Hippocampal formation (tissue), 2 donors: Measurements from ENCODE around the gene PIKFYVE.
"Not testable (repeated sequence)": the region's sequence is repeated elsewhere in the genome, so short reads cannot be mapped to it uniquely, and the experiment has no call there.

Experiments
- DNase-seq, 2 donors: peaks; one replicate each; lab custom pipeline; 2025; lab: John Stamatoyannopoulos, UW

The PIKFYVE gene, protein sequence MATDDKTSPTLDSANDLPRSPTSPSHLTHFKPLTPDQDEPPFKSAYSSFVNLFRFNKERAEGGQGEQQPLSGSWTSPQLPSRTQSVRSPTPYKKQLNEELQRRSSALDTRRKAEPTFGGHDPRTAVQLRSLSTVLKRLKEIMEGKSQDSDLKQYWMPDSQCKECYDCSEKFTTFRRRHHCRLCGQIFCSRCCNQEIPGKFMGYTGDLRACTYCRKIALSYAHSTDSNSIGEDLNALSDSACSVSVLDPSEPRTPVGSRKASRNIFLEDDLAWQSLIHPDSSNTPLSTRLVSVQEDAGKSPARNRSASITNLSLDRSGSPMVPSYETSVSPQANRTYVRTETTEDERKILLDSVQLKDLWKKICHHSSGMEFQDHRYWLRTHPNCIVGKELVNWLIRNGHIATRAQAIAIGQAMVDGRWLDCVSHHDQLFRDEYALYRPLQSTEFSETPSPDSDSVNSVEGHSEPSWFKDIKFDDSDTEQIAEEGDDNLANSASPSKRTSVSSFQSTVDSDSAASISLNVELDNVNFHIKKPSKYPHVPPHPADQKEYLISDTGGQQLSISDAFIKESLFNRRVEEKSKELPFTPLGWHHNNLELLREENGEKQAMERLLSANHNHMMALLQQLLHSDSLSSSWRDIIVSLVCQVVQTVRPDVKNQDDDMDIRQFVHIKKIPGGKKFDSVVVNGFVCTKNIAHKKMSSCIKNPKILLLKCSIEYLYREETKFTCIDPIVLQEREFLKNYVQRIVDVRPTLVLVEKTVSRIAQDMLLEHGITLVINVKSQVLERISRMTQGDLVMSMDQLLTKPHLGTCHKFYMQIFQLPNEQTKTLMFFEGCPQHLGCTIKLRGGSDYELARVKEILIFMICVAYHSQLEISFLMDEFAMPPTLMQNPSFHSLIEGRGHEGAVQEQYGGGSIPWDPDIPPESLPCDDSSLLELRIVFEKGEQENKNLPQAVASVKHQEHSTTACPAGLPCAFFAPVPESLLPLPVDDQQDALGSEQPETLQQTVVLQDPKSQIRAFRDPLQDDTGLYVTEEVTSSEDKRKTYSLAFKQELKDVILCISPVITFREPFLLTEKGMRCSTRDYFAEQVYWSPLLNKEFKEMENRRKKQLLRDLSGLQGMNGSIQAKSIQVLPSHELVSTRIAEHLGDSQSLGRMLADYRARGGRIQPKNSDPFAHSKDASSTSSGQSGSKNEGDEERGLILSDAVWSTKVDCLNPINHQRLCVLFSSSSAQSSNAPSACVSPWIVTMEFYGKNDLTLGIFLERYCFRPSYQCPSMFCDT (N-terminal part only)

DNA sequence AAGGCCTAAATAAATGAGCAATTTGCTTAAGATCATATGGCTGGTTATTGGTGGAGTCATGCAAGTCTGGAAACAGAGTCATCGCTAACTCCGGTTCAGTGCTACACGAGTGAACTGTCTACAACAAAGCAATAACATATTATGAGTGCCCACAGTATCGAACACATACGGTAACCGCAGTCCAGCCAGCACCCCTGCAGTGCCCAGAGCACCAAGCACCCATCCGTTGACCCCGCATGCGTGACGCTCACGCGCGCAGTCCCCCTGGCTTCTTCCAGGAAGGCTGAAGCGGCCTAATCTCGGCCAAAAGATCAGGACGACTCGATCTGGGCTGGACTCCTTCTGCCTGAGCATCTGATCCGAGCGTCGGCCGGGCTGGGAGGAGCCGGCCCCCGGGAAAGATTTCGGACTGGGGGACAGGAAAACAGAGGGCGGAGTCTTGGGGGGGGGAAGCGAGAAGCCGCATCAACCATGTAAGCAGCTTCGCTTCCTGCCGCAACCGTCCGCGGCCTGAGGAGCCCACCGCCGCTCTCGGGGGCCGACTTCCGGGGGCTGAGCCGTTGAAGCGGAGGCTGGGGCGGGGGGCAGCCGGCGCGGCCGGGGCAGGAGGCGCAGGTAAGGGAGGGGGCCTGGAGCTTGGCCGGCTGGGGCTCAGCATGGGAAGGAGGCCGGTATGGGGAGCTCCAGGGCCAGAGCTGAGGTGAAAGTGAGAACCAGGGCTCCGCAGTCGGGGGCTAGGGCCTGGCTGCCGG is at the start of gene PIKFYVE:
Gene PIKFYVE (plus strand): TSS at position 455 of the 752 bp plus-strand sequence. CDS start 5,265 bp downstream, outside the sequence.
- DNase-seq, result peak; percentile 97

DNA sequence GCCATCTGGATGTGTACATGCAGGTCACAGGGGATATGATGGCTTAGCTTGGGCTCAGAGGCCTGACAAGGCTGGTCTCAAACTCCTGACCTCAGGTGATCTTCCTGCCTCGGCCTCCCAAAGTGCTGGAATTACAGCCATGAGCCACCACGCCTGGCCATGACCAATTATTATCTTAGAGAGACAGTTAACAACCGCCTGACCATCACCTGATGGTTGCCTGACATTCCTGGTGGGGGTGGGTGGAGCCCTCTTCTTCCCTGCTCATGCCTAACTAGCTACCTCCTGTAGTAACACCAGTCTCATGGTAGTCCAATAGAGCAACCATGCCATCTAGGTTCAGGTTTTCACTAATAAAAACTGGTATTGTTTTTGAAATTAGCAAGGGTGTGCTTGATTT is 44.2 kb upstream of the PIKFYVE start:
- not testable (repeated sequence) for DNase-seq

DNA sequence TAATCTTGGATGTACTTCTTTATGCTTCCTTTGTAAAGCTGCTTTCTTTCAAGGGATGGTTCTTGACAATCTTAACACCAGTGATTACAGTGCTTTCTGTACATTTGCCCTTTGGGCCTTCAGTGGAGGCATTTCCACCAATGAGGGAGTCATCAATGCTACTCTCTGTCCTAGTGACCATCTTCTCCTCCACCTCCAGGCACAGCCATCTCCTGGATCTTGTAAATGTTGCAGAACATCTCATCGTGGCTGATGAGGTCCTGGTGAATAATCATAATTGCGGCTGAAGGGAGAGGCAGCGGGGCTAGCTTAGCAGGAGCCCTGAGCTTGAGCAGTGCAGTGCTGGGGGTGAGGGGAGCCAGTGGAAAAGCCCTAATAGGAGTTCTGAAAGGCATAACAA is 43.7 kb upstream of the PIKFYVE start:
- no peak for DNase-seq

DNA sequence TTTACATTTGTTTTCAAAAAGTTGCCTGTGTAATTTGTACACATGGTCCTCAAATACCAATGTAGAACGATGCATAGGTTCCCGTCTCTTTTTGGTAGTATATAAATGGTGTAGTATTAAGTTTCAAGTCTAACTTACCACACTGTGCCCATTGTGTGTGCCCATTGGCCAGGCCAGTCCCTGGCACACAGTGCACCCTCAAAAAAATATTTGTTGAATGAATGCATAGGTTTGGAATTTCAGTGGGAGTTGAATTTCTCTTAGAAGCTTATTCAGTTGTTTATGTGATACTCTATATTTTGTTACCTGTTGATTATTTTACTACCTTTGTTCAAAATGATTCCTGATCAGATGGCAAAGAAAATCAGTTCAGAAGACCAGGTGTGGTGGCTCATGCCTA is 41.3 kb upstream of the PIKFYVE start:
- no peak for DNase-seq

DNA sequence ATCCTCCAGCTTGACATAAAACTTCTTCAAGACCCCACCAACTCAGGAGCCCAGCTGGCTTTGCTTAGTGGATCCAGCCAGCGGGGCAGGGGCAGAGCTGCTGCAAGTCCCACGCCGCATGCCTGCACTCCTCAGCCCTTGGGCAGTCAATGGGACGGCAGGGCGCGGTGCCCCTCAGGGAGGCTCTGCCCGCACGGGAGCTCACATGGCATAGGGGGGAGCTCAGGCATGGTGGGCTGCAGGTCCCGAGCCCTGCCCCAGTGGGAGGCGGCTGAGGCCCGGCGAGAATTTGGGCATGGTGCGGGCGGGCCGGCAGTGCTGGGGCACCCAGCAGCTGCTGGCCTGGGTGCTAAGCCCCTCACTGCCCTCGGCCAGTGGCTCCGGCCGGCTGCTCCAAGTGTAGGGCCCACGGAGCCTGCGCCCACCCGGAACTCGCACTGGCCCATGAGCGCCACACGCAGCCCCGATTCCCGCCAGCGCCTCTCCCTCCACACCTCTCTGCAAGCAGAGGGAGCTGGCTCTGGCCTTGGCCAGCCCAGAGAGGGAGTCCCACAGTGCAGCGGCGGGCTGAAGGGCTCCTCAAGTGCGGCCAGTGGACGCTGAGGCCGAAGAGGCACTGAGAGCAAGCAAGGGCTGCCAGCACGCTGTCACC is 38.3 kb upstream of the PIKFYVE start:
- no peak for DNase-seq

DNA sequence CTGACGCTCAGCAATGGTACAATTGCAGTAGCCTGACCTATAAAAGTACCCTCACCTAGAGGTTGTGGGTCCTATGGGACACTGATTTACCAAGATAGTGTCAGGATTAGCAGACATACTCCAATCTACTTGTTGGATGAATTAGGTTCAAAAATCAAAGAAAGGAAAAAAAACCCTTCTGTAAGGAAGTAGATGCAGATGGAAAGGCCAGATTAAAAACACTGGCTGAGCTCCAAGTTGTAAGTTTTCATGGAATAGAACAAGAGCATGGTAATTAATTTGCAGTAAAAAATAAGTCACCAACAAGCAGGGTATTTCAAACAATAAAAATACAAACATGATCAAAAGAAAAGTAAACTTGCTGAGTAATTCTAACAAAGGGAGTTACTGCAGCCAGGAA is 37.6 kb upstream of the PIKFYVE start:
- no peak for DNase-seq

DNA sequence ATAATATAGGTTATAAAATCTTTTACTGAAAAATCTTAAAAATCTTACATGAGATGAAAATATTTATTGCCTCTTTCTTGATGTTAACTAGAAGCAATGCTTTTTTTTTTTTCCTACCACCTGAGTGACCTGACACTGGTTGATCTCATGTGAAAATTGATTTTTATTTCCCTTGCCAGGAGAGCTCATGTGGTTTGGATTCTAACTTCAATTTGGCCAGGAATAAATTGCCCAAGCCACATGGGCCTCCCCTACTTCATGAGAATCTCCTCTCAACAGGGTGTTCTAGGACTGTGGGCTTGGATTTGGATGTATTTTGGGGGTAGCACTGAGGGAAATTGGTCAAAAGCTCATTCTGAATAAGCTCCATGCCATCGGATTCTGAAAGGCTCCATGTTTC is 31.3 kb upstream of the PIKFYVE start:
- no peak for DNase-seq

DNA sequence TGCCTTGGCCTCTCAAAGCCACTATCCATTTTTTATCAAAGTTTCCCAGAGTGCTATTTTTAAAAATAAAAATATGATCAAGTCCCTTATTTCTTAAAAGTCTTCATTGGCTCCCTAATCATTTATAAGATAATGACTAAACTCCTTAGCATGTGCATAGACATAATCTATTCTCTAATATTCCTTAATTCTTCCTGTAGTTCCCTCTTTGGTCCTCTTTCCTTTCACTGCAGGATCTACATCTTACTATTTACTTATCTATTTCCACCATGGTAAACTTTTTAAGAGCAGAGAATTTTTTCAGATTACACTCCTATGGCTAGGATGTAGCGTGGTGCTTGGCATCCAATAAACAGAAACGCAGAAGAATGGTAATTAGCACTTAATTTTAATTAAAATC is 30.2 kb upstream of the PIKFYVE start:
- DNase-seq, result no peak

DNA sequence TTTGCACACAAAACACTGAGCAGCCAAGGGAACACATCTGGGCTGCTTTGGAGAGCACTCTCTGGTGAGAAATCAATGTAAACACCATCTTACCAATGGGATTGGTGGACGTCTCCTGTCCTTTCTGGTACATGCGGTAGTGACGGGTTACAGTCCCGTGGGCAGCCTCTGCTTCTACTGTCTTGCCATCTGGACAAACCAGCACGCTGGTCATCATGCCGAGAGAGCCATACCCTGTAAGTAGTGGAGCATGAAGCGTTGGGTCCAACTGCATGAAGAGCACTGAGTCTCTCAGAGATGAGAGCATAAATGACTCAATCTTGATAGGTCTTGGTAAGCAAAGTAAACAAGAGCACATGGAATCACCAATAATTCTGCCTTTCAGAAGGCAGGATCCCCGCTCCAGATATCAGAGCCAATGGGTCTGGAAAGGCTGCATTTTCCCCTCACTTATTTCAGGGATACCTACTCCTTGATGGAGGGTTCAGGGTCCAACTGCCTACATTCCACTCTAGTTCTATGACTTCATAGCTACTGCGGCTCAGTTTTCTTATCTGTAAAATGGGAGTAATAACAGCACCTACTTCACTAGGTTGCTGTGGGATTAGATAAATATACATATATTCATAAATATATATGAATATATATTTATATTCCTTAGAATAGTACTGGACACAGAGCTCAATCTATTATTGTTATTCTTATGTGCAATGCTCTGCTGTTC is 26.1 kb upstream of the PIKFYVE start:
- no peak for DNase-seq

DNA sequence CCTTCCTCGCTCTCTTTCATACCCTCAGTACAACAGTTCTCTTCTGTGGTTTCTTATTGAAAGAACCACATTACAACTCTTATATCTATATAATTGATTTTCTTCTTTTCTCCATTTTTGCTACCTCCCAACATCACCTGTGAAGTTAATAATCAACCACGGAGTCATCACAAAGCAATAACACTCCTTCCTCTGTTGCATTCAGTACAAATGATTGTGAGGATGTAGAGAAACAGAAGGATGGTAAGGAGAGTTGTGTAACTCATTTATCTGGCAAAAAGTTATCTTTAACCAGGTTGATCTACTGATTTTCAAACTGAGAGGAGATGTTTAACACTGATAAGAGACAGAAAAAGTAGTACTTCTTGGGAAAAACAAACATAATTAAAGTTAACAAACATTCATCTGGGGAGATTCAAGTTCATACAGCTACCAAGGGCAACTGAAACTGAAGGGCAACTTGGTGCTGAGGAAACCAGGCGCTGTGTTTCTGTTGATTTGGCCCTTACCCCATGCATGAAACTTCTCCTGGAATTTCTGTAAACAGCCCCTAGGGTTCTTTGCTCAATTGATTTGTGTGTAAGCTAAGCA is 25.3 kb upstream of the PIKFYVE start:
- no peak for DNase-seq

DNA sequence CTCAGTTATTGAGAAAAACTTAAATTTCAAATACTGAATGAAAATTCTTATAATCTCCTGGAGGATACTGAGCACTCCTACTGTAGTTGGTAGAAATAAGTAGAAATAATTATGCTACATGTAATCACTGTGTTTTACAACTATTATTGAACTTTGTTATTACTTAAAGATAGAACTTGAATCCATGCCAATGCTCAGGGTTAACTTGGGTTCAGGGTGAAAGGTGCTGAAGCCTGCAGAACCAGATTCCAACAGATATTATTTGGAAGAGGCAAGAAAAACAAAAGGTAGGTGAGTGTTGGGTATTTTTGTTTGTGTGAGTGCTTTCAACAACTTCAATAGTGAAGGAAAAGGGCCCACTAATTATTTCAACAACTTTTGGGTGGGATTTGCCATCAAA is 21.6 kb upstream of the PIKFYVE start:
- no peak for DNase-seq

DNA sequence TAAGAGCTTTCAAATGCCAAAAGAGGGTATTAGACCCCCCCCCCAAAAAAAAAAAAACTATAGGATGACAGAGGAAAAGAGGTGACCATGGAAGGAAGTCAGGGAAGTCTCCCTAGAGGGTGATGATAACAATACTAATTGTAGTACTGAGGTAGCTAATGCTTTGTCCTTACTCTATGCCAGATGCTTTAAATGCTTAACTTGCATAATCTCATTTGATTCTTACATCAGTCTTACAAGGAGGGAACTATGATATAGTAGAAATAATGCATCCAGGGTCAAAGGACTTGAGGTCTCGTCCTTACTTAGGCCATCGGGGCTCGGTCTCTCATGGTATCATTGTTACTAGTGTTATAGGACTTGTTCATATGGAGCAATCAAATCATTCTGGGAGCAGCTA is 20.3 kb upstream of the PIKFYVE start:
- no peak for DNase-seq

DNA sequence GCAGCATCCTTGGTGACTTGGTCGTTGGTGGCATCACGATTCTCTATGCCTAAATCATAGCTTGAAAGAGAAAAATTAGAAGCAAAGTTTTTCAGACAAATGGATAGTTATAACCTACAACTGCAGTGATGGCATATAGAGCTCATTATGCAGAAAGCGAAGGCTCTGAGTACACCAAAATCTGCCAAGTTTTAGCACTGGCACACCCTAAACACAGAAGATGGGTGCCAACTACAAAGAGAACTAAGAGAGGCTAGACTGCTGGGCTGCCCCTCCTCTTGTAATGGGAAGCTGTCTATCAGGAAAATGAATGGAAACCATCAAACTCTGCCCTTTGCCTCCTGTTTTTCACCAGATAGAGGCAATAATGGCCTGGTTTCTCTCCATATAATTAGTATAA is 17.5 kb upstream of the PIKFYVE start:
- no peak for DNase-seq

DNA sequence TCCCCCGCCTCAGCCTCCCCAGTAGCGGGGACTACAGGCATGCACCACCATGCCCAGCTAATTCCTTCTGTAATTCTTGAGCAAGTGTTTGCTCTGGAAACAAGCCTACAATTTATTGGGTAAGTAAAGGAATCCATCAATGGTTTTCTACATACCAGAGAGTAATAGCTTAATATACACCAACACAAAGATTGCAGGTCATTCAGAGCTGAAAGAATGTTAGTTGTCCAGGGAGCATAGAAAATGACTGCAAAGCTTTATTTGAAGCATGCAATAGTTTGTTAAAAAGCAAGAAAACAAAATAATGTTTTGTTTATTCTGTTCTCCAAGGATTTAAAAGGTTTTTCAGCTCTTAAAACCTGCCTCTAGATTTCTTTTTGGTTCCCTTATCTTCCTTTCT is 16.8 kb upstream of the PIKFYVE start:
- DNase-seq, result no peak

DNA sequence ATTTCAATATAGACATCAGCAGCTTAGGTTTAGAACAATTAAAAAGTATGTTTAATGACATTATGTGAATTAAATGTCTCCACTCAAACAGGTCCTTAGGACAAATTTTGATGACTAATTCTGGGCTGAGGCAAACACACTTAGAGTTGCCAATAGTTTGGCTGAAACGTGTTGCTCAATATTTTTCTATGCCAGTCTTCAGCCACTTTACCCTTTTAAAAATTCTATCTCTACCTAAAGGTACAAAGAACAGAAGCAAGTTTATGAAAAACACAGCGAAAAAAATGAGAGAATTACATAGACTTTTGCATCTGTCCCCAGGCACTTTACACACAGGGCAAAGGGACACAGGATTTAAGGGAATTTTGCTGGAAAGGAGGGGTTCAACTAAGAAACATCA is 15.7 kb upstream of the PIKFYVE start:
- no peak for DNase-seq

DNA sequence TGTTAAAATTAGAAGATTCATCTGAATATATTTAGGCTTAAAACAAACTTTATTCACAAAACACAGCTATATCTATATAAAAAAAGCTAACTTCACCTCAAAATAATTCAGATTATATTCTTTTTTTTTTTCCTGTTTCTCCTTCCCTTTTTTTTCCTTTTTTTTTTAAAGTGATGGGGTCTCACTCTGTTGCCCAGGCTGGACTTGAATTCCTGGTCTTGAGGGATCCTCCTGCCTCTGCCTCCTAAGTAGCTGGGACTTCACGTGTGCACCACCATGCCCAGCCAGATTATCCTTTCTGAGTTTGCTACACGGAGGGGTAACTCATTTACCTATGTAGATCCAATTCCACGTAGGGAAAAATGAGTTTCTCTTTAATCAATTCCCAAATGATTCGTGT is 15.0 kb upstream of the PIKFYVE start:
- no peak for DNase-seq

DNA sequence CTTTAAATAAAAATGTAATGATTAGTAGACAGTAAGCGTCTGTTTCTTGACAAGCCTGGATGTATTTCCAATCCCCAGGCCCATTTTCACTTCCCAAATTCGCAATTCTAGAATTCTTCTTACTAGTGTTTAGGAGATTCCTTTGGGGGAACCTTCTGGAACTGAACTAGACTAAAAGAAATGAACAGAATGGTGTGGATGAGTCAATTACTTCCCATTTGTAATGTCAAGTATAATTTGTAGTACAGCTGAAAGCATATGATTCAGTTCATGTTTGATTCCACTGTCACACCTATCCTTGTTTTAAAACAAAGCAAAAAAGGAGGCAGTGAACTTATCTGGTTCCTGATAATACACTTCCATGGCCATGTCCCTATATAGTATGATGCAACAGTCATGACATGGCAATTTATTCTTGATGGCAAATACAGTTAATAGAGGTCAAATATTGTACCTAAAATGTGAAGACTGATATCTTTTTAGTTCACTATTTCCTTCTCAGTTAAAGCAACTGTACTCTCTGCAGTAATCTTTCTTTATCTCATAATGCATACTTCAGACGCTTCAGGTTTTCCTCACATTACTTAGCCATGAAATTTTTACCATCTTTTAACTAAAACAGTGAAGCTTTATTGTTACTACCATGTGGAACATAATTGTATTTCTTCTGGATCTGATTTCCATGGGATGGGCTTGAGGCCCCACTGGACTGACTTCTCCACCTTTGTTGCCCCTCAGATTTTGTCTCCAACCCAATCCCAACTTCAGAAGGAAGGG is 13.2 kb upstream of the PIKFYVE start:
- no peak for DNase-seq

DNA sequence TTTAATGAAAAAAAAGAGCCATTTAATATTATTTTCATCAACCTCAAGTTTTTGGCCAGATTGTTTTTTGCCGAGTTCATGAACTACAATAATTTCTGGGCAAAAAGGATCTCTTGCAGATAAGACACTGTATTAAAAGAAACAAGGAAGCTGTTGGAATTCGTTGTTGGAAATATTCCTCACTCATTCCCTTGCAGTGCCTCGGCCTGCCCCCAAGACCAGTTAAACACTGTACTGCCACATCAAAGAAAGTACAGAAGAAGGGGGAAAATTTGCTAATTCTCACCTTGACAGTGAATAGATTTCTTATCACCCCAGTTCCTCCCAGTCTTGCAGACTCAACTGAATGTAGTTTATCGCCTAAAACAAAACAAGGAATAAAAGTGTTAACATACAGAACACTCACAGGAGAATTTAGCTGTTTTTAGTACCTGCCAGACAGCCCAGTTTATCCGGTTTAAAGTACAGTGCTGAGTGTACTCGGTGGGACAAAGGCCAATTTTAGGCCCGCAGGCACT is 12.4 kb upstream of the PIKFYVE start:
- no peak for DNase-seq
